C4-2B (cell line): ENCODE results near the gene ARHGAP22.

Experiments used
- CTCF ChIP-seq: fragments of 450-650 bp; conservative IDR thresholded peaks from 2 replicates; pipeline ENCODE4 v1.5.1; 2017; ENCODE audit warnings: mild to moderate bottlenecking
- ZFX ChIP-seq: fragments of 450-650 bp; IDR thresholded peaks from 2 replicates; pipeline ENCODE4 v1.6.1; 2017

- TF ChIP-seq ZFX (no peak), CTCF (no peak)
Observed at GRCh38 chr10:48526846-48527505, 77.9 kb downstream of the ARHGAP22 start.
